Choroid plexus epithelial cell (primary cell): Measurements from ENCODE around the gene PEA15.

Experiments
- DNase-seq: peaks from one replicate; pipeline ENCODE4 v3.0.0-alpha.2; 2010; ENCODE audit warnings: low read depth
- H3K4me3 ChIP-seq: 2 replicates; pipeline ENCODE4 v1.5.1; 2011; ENCODE audit warnings: low read depth, mild to moderate bottlenecking, control low read depth, low read length, moderate library complexity
- TF ChIP-seq, protein P1 (sequence below): conservative IDR thresholded peaks from 2 replicates; pipeline ENCODE4 v1.5.1; 2011; ENCODE audit warnings: low read depth, mild to moderate bottlenecking, control low read depth, inconsistent platforms, low read length, moderate library complexity

The PEA15 gene

DNA sequence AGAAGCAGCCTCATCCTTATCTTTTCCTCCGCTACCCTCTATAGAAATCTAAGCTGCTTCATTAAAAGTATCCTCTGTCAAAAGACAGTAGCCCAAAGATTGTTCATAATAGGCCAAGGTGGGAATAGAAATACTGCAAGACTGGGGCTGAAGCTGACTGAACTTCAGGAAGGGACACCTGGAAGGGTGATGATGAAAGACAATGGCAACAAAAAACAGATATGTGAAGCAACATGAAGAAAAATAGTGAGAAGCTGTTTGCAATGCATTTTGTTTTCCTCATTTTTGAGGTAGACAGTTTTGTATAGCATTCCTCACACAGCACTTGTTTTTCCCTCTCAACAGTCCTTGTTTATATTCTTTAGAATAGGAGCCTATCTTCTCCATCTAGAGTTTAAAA, 40.2 kb downstream of the PEA15 start:
- DNase-seq, result no peak
- no peak overlapping the region for H3K4me3 ChIP-seq
- TF ChIP-seq, protein P1, sequence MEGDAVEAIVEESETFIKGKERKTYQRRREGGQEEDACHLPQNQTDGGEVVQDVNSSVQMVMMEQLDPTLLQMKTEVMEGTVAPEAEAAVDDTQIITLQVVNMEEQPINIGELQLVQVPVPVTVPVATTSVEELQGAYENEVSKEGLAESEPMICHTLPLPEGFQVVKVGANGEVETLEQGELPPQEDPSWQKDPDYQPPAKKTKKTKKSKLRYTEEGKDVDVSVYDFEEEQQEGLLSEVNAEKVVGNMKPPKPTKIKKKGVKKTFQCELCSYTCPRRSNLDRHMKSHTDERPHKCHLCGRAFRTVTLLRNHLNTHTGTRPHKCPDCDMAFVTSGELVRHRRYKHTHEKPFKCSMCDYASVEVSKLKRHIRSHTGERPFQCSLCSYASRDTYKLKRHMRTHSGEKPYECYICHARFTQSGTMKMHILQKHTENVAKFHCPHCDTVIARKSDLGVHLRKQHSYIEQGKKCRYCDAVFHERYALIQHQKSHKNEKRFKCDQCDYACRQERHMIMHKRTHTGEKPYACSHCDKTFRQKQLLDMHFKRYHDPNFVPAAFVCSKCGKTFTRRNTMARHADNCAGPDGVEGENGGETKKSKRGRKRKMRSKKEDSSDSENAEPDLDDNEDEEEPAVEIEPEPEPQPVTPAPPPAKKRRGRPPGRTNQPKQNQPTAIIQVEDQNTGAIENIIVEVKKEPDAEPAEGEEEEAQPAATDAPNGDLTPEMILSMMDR, result no peak

DNA sequence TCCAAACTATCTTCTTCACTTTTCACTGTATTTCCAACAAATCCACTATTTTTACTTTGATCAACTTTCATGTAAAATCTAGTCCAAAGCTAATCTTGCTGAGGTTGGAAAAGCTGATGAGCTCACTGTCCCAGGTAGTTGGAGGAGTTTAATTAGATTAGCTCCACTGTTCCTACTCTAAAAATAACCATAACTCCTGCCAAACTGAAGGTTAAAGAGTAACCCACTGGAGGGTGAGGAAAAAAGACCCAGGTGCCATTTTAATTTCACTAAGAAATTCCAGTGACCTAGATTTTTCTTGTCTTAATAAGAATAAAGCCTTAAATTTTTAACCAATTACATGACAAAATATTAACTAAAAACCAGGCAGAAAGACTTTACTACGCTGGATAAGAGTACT, 41.9 kb downstream of the PEA15 start:
- DNase-seq, result no peak
- no peak overlapping the region for H3K4me3 ChIP-seq
- TF ChIP-seq, protein P1, result no peak

DNA sequence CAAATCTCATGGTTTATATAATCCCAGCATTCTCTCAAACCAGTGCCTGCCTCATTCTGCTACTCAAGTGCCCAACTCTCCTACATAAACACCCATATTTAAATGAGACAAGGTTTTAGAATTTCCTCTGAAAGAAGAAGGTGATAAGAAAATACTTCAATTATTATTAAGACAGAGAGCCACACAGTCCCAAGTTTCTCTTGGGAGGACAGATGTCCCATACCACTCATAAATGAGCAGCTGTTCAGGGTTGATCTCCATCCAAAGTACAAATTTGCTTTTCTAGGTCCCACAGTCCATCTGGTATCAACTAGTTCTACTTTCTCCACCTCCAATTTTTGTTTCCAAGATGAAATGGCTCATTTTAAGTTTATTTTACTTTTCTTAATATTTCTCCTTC, 45.8 kb downstream of the PEA15 start:
- no peak overlapping the region for H3K4me3 ChIP-seq
- TF ChIP-seq, protein P1, result no peak

DNA sequence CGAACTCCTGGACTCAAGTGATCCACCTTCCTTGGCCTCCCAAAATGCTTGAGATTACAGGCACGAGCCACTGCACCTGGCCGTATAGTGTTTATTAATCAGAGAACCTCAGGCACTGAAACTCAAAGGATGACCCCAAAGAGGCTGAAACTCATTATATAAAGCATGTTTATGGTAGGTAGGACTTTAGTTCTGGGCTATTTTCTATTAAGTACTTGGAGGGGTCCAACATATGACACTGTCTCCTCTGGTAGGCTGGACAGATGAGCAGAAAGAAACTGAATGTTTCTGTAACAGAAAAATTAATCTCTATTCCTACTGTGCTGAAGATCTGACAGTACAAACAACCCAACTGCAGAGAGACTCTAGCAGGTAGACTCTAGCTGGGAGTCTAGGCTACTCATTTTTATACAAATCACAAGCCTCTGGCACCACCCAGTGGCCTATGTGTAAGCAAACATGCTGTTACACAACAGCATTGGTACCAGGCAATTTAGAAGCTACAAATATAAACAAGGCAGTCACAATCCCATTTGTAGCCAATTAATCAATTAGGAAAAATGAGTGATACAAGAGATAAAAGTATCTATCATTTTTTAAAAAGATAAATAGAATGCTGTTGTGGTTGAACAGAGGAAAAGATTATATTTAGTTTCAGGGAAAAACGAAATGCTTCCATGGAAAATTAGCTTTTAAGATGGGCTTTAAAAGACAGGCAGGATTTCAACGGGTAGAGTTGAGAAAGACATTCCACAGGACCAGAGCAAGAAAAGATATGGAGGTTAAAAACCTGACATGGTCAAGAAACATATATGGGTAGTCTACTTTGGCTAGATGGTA, 46.7 kb downstream of the PEA15 start:
- DNase-seq, result peak; percentile 88
- TF ChIP-seq, protein P1, result peak; percentile 76
- H3K4me3 ChIP-seq, result no peak overlapping the region

More for the DNA sequence above, 45.8 kb downstream of the PEA15 start:
- DNase-seq, result no peak

DNA sequence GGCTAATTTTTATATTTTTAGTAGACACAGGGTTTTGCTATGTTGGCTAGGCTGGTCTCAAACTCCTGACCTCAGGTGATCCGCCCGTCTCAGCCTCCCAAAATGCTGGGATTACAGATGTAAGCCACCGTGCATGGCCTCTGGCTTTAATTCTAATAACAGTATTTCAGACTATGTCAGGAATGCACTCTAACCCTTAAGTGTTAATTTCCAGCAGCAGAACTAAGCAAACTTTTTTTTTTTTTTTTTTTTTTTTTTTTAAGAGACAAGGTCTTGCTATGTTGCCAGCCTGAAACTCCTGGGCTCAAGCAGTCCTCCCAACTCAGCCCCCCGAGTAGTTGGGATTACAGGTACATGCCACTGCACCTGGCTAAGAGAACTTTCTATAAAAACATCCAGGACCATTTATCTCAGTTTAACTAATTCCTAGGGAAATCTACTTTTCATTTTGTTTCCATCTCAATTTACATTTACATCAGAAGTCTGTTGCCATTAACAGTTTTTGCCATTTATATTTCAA, 50.7 kb downstream of the PEA15 start:
- TF ChIP-seq, protein P1, result no peak
- DNase-seq, result no peak
- no peak overlapping the region for H3K4me3 ChIP-seq

DNA sequence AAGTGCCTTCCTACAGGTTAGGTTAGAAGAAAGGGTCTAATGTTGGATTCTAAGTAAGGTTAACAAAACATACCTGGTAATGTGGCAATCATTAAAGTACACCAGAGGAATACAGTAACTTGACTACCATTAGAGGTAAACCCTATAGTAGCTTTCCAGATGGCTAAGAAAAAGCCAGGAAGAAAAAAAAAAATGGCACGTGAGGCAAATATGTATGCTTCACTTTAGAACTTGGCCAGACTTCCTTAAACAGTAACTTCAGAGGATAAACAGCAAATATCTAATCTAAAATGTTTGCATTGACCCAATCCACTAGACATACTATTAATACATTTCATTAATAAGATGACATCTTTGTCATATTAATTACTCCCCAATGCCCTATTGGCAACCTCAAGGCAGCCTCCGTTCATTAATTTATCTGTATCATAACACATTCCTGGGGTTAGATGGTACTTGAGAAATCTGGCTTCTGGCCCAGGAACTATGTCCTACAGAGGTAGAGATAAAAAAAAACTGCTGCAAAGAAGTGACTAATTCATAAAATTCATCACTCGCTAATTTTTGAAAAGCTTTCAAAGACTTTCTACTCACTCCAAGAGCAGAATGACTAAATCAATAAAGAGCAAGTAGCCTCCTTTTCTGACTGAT, 51.3 kb downstream of the PEA15 start:
- peak; percentile 88 for DNase-seq
- TF ChIP-seq, protein P1, result no peak
- H3K4me3 ChIP-seq, result no peak overlapping the region
